DND-41 (cell line): ENCODE data around the gene NYAP2.

Source experiments
- CTCF ChIP-seq: IDR thresholded peaks from 2 replicates; pipeline ENCODE4 v1.5.1; 2012; ENCODE audit warnings: borderline replicate concordance, low read length, moderate library complexity, mild to moderate bottlenecking; ENCODE audit not compliant: poor library complexity, severe bottlenecking; ENCODE audit errors: extremely low read depth
- EZH2 ChIP-seq: IDR thresholded peaks from 3 replicates; pipeline ENCODE4 v1.6.1; 2012; ENCODE audit warnings: borderline replicate concordance, low read depth, mild to moderate bottlenecking, moderate library complexity, low read length, inconsistent platforms; ENCODE audit not compliant: severe bottlenecking

GRCh38 chr2:225366731-225367130, 32.8 kb upstream of the NYAP2 start:
- TF ChIP-seq CTCF = no peak
- no peak for TF ChIP-seq EZH2
